Panc1 (cell line): ENCODE results near the gene WDR72. TPM values are rescaled to one million over a fixed set of nuclear protein-coding genes. Genes with fewer than 3 reads are reported as not detected.

Experiments used
- ATAC-seq: fragments of 200-7000 bp; cut with Tn5 transposase; 2 replicates; pipeline ENCODE4 v1.9.1; 2020; ENCODE audit warnings: mild to moderate bottlenecking, moderate library complexity
- BruUV-seq: library from RNA; stranded (reverse); fragments of 400-500 nt; replicated peaks from 2 replicates; lab custom pipeline; 2021; lab: Mats Ljungman, UMichigan
- CTCF ChIA-PET: fragments of 300-600 bp; sonication (Branson Sonifier 250); formaldehyde crosslinking; loops from one replicate; lab custom pipeline; 2022; ENCODE audit warnings: antibody characterized with exemption; lab: Charles Lee
- POLR2A ChIA-PET: fragments of 300-600 bp; sonication (Branson Sonifier 250); formaldehyde crosslinking; loops from one replicate; lab custom pipeline; 2022; ENCODE audit warnings: antibody characterized with exemption; lab: Charles Lee
- DNase-seq: peaks from one replicate; pipeline ENCODE4 v3.0.0-alpha.2; 2010; ENCODE audit warnings: low read depth, low spot score
- H3K27ac ChIP-seq: 2 replicates; pipeline ENCODE4 v1.5.1; 2011; ENCODE audit warnings: mild to moderate bottlenecking, low read length, inconsistent platforms
- H3K27me3 ChIP-seq: fragments of 200-500 bp; sonication (Bioruptor generic); 2 replicates; pipeline ENCODE4 v1.6.0; 2014; ENCODE audit warnings: low read length, inconsistent platforms; ENCODE audit not compliant: control insufficient read depth, insufficient read depth
- H3K36me3 ChIP-seq: fragments of 200-500 bp; sonication (Bioruptor generic); 2 replicates; pipeline ENCODE4 v1.5.1; 2014; ENCODE audit warnings: inconsistent platforms, mild to moderate bottlenecking, low read length, moderate library complexity; ENCODE audit not compliant: control insufficient read depth, insufficient read depth
- H3K4me1 ChIP-seq: 2 replicates; pipeline ENCODE4 v1.5.1; 2011; ENCODE audit warnings: inconsistent platforms, mild to moderate bottlenecking, low read length, moderate library complexity; ENCODE audit not compliant: control insufficient read depth, insufficient read depth
- H3K4me3 ChIP-seq, 2 experiments: 2 replicates each; pipeline ENCODE4 v1.5.1; 2011 to 2012; ENCODE audit warnings: low read depth in 2 of 2, low read length in 2 of 2, mild to moderate bottlenecking in 2 of 2, inconsistent platforms in 1 of 2, moderate library complexity in 1 of 2
- H3K9me3 ChIP-seq: fragments of 200-500 bp; sonication (Bioruptor generic); 2 replicates; pipeline ENCODE4 v1.5.1; 2014; ENCODE audit warnings: low read depth, mild to moderate bottlenecking, inconsistent platforms, low read length, moderate library complexity; ENCODE audit not compliant: control insufficient read depth, insufficient read depth
- CTCF ChIP-seq: fragments of 450-650 bp; IDR thresholded peaks from 2 replicates; pipeline ENCODE4 v1.5.1; 2017; ENCODE audit warnings: mild to moderate bottlenecking
- POLR2AphosphoS5 ChIP-seq: IDR thresholded peaks from 2 replicates; pipeline ENCODE4 v1.6.1; 2012; ENCODE audit warnings: mild to moderate bottlenecking, low read depth, low read length, moderate library complexity
- SIN3A ChIP-seq: IDR thresholded peaks from 2 replicates; pipeline ENCODE4 v1.6.1; 2012; ENCODE audit warnings: low read depth, mild to moderate bottlenecking, low read length, moderate library complexity, borderline replicate concordance; ENCODE audit not compliant: insufficient read depth
- TCF7L2 ChIP-seq: IDR thresholded peaks from 2 replicates; pipeline ENCODE4 v1.6.1; 2011; ENCODE audit warnings: mild to moderate bottlenecking, low read depth, low read length, inconsistent platforms
- in situ Hi-C: cut with HindIII; loops from 2 replicates; pipeline ENCODE4 v1.10.0; 2016; ENCODE audit warnings: low sequenced_read_pairs, low pct_unique_long_range_greater_than_20kb
- intact Hi-C: fragments of 100-400 bp; cut with micrococcal nuclease; formaldehyde crosslinking; loops from one replicate; pipeline ENCODE4 v1.10.0; 2022; ENCODE audit not compliant: unreplicated experiment
- total RNA-seq: library from RNA; stranded (reverse); gene quantifications from one replicate; pipeline ENCODE4 v1.2.1, GENCODE V29; 2021; ENCODE audit not compliant: unreplicated experiment
- TF ChIP-seq, protein P1 (sequence below), 2 experiments: IDR thresholded peaks; 2 replicates each; pipeline ENCODE4 v1.6.1; 2011 to 2012; ENCODE audit warnings: low read depth in 2 of 2, control low read depth in 1 of 2, low read length in 1 of 2, mild to moderate bottlenecking in 1 of 2, moderate library complexity in 1 of 2; ENCODE audit not compliant: insufficient read depth in 1 of 2

The WDR72 gene
- total RNA-seq, 1 experiment from 2014 or later: 0.03 TPM

GRCh38 chr15:53648934-53649333 is 110.5 kb downstream of the WDR72 start:
- BruUV-seq: no TSS peak
- POLR2A ChIA-PET: no interaction called here
- intact Hi-C loops (no loop called here), in situ Hi-C loops (no loop called here)
- ATAC-seq (no peak), DNase-seq (no peak)
- no peaks in the 10 kb centered on the region for H3K27me3 ChIP-seq
- TF ChIP-seq TCF7L2: no peak
- TF ChIP-seq SIN3A: no peak
- CTCF ChIA-PET: no interaction called here
- H3K36me3 ChIP-seq: no peaks in the 10 kb centered on the region
- no peaks in the 10 kb centered on the region for H3K9me3 ChIP-seq
- H3K4me1 ChIP-seq: no peaks in the 10 kb centered on the region
- no peak overlapping the region for H3K27ac ChIP-seq
- H3K4me3 ChIP-seq: no peak overlapping the region

DNA sequence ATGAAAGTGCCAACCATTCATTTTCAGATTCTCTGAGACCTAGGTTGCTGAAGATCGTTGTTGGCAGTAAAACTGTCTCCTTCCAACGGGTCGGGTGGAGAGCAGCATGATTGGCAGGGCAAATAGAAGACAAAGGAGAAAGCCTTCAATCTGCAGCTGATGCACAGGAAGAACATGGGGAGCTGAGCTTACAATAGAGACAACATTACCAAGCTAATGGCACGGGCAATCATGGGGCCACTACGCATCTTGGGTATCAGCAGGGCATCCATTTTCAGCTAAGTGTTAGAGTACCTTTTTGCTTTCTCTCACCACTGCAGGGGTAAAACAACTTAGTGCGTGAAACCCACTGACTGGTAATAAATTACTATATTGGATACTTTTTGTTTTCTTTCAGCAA is 114.8 kb downstream of the WDR72 start:
- no peaks in the 10 kb centered on the region for H3K36me3 ChIP-seq
- TF ChIP-seq TCF7L2 (no peak), SIN3A (no peak), POLR2AphosphoS5 (no peak), CTCF (no peak)
- TF ChIP-seq, protein P1, sequence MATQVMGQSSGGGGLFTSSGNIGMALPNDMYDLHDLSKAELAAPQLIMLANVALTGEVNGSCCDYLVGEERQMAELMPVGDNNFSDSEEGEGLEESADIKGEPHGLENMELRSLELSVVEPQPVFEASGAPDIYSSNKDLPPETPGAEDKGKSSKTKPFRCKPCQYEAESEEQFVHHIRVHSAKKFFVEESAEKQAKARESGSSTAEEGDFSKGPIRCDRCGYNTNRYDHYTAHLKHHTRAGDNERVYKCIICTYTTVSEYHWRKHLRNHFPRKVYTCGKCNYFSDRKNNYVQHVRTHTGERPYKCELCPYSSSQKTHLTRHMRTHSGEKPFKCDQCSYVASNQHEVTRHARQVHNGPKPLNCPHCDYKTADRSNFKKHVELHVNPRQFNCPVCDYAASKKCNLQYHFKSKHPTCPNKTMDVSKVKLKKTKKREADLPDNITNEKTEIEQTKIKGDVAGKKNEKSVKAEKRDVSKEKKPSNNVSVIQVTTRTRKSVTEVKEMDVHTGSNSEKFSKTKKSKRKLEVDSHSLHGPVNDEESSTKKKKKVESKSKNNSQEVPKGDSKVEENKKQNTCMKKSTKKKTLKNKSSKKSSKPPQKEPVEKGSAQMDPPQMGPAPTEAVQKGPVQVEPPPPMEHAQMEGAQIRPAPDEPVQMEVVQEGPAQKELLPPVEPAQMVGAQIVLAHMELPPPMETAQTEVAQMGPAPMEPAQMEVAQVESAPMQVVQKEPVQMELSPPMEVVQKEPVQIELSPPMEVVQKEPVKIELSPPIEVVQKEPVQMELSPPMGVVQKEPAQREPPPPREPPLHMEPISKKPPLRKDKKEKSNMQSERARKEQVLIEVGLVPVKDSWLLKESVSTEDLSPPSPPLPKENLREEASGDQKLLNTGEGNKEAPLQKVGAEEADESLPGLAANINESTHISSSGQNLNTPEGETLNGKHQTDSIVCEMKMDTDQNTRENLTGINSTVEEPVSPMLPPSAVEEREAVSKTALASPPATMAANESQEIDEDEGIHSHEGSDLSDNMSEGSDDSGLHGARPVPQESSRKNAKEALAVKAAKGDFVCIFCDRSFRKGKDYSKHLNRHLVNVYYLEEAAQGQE (IDR thresholded peaks at IDR 0.05; ENCODE audit: insufficient read depth in 1 of 2, low read depth in 2 of 2, low read length in 1 of 2): no peak
- no peak for DNase-seq
- H3K27me3 ChIP-seq: no peaks in the 10 kb centered on the region
- H3K27ac ChIP-seq: no peak overlapping the region
- H3K4me1 ChIP-seq: no peaks in the 10 kb centered on the region
- CTCF ChIA-PET: no interaction called here
- no TSS peak for BruUV-seq
- in situ Hi-C loops: no loop called here
- POLR2A ChIA-PET: no interaction called here
- H3K4me3 ChIP-seq: no peak overlapping the region
- no peaks in the 10 kb centered on the region for H3K9me3 ChIP-seq
- ATAC-seq: no peak
- intact Hi-C loops: no loop called here

GRCh38 chr15:53634517-53635106 is 124.9 kb downstream of the WDR72 start:
- Histone ChIP-seq H3K36me3 (no peaks in the 10 kb centered on the region), H3K4me1 (no peaks in the 10 kb centered on the region), H3K27ac (no peak overlapping the region), H3K4me3 (no peak overlapping the region), H3K9me3 (no peaks in the 10 kb centered on the region), H3K27me3 (no peaks in the 10 kb centered on the region)
- no peak for ATAC-seq
- in situ Hi-C loops (no loop called here), intact Hi-C loops (no loop called here)
- TF ChIP-seq, protein P1 (IDR thresholded peaks at IDR 0.05; ENCODE audit: insufficient read depth in 1 of 2, low read depth in 2 of 2, low read length in 1 of 2): no peak
- TF ChIP-seq SIN3A (no peak), CTCF (no peak), TCF7L2 (no peak)
- ChIA-PET CTCF (no interaction called here), POLR2A (no interaction called here)
- no peak for DNase-seq
- BruUV-seq: no TSS peak
